ENCODE data around the gene CRAMP1.

CRAMP1 gene

GRCh38 chr16:1626776-1627175 is 14.6 kb downstream of the CRAMP1 start (continued):
- TF ChIP-seq, protein P1, sequence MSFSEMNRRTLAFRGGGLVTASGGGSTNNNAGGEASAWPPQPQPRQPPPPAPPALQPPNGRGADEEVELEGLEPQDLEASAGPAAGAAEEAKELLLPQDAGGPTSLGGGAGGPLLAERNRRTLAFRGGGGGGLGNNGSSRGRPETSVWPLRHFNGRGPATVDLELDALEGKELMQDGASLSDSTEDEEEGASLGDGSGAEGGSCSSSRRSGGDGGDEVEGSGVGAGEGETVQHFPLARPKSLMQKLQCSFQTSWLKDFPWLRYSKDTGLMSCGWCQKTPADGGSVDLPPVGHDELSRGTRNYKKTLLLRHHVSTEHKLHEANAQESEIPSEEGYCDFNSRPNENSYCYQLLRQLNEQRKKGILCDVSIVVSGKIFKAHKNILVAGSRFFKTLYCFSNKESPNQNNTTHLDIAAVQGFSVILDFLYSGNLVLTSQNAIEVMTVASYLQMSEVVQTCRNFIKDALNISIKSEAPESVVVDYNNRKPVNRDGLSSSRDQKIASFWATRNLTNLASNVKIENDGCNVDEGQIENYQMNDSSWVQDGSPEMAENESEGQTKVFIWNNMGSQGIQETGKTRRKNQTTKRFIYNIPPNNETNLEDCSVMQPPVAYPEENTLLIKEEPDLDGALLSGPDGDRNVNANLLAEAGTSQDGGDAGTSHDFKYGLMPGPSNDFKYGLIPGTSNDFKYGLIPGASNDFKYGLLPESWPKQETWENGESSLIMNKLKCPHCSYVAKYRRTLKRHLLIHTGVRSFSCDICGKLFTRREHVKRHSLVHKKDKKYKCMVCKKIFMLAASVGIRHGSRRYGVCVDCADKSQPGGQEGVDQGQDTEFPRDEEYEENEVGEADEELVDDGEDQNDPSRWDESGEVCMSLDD (tag by site-specific recombination; IDR thresholded peaks at IDR 0.05) = no peak
- TF ChIP-seq SP3 (tag by site-specific recombination; IDR thresholded peaks at IDR 0.05) (no peak), ZNF664 (tag by site-specific recombination; IDR thresholded peaks at IDR 0.05) (no peak), ZNF174 (tag by site-specific recombination; IDR thresholded peaks at IDR 0.05) (no peak)

- Histone ChIP-seq H3K4me1 (ENCODE audit: control insufficient read depth, insufficient read depth, low read length) (no peaks in the 10 kb centered on the region), H3K36me3 (ENCODE audit: control insufficient read depth in 2 of 2, insufficient read depth in 1 of 2, low read length in 2 of 2) (peaks cover 8 to 100% of the 10 kb centered on the region in 2 experiments; a peak in 2 of 3 replicates), H3K9me3 (ENCODE audit: control insufficient read depth, insufficient read depth, low read depth, low read length) (no peaks in the 10 kb centered on the region), H3K27ac (ENCODE audit: extremely low read depth, low read depth, low read length) (no peak overlapping the region), H3K4me3 (ENCODE audit: low read depth, low read length) (no peak overlapping the region)
- POLR2A ChIA-PET = no interaction called here
- no peak for TF ChIP-seq ZEB2 (tag by site-specific recombination; IDR thresholded peaks at IDR 0.05)
- TF ChIP-seq OVOL3 (tag by site-specific recombination; IDR thresholded peaks at IDR 0.05) = no peak
- TF ChIP-seq ZNF223 (tag by site-specific recombination; IDR thresholded peaks at IDR 0.05) = no peak
- TF ChIP-seq SP2 (tag by site-specific recombination; IDR thresholded peaks at IDR 0.05) = no peak
- no peak for TF ChIP-seq ZNF600 (tag by site-specific recombination; IDR thresholded peaks at IDR 0.05)
- no peak for TF ChIP-seq ZNF555 (tag by site-specific recombination; conservative IDR thresholded peaks at IDR 0.05)
- no peak for TF ChIP-seq ZNF10 (tag by site-specific recombination; IDR thresholded peaks at IDR 0.05)
- TF ChIP-seq ZNF449 (tag by site-specific recombination; IDR thresholded peaks at IDR 0.05) = no peak
- TF ChIP-seq, protein P2, sequence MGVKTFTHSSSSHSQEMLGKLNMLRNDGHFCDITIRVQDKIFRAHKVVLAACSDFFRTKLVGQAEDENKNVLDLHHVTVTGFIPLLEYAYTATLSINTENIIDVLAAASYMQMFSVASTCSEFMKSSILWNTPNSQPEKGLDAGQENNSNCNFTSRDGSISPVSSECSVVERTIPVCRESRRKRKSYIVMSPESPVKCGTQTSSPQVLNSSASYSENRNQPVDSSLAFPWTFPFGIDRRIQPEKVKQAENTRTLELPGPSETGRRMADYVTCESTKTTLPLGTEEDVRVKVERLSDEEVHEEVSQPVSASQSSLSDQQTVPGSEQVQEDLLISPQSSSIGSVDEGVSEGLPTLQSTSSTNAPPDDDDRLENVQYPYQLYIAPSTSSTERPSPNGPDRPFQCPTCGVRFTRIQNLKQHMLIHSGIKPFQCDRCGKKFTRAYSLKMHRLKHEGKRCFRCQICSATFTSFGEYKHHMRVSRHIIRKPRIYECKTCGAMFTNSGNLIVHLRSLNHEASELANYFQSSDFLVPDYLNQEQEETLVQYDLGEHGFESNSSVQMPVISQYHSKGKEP (tag by site-specific recombination; IDR thresholded peaks at IDR 0.05) = no peak
- TF ChIP-seq, protein P3, sequence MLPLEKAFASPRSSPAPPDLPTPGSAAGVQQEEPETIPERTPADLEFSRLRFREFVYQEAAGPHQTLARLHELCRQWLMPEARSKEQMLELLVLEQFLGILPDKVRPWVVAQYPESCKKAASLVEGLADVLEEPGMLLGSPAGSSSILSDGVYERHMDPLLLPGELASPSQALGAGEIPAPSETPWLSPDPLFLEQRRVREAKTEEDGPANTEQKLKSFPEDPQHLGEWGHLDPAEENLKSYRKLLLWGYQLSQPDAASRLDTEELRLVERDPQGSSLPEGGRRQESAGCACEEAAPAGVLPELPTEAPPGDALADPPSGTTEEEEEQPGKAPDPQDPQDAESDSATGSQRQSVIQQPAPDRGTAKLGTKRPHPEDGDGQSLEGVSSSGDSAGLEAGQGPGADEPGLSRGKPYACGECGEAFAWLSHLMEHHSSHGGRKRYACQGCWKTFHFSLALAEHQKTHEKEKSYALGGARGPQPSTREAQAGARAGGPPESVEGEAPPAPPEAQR (tag by site-specific recombination; IDR thresholded peaks at IDR 0.05) = no peak
- no peak for TF ChIP-seq ZFP3 (tag by site-specific recombination; IDR thresholded peaks at IDR 0.05; ENCODE audit: low read depth)
- TF ChIP-seq ZNF211 (tag by site-specific recombination; IDR thresholded peaks at IDR 0.05; ENCODE audit: low read depth) = no peak
- TF ChIP-seq ZSCAN16 (tag by site-specific recombination; IDR thresholded peaks at IDR 0.05) = no peak
- TF ChIP-seq HOXC10 (CRISPR knock-in tag; IDR thresholded peaks at IDR 0.05) = no peak
- no peak for TF ChIP-seq ZNF561 (tag by site-specific recombination; IDR thresholded peaks at IDR 0.05; ENCODE audit: borderline replicate concordance)
- TF ChIP-seq TCF7L2 (IDR thresholded peaks at IDR 0.05; ENCODE audit: borderline replicate concordance, low read depth, low read length) = no peak
- no peak for TF ChIP-seq ZIC2 (tag by site-specific recombination; IDR thresholded peaks at IDR 0.05)
- TF ChIP-seq AEBP2 (tag by site-specific recombination; IDR thresholded peaks at IDR 0.05; ENCODE audit: borderline replicate concordance) = no peak
- no peak for TF ChIP-seq ZNF416 (tag by site-specific recombination; IDR thresholded peaks at IDR 0.05)
- CTCF ChIA-PET = no interaction called here
Measured at GRCh38 chr16:1630450-1631213, 18.5 kb downstream of the CRAMP1 start.
